Measurements from ENCODE around the gene TSEN54. TPM values are rescaled to one million over a fixed set of nuclear protein-coding genes. Genes with fewer than 3 reads are reported as not detected.

TSEN54 gene
- total and polyA plus RNA-seq, 9 donors: 11.3 to 35.0 (median 18.8) TPM

DNA sequence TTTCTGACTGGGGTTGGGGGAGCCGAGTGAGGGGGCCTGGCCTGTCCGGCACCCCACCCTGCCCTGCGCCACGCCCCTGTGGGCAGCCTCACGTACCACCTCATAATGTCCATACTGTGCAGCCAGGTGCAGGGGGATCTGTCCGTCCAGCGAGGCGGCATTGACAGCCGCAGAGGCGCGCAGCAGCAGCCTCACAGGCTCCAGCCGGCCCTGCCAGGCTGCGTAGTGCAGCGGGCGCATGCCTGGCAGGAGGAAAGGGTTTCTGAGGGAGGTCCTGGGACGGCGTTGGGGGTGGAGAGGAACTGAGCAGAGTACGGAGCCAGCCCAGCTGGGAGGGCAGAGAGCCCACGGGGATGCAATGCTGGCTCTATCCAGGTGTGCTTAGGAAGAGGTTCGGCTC is 9.4 kb upstream of the TSEN54 start:
- Histone ChIP-seq H3K4me1 (ENCODE audit: insufficient read depth) (peaks cover 5% of the 10 kb centered on the region), H3K27ac (no peak overlapping the region), H3K9me3 (no peaks in the 10 kb centered on the region), H3K27me3 (no peaks in the 10 kb centered on the region), H3K4me3 (no peak overlapping the region), H3K36me3 (no peaks in the 10 kb centered on the region)
- intact Hi-C loops (cut with DNase I): no loop called here
- no peak for TF ChIP-seq POLR2A (IDR thresholded peaks at IDR 0.05)
- no peak for TF ChIP-seq EP300 (IDR thresholded peaks at IDR 0.05)
- TF ChIP-seq, protein P1, sequence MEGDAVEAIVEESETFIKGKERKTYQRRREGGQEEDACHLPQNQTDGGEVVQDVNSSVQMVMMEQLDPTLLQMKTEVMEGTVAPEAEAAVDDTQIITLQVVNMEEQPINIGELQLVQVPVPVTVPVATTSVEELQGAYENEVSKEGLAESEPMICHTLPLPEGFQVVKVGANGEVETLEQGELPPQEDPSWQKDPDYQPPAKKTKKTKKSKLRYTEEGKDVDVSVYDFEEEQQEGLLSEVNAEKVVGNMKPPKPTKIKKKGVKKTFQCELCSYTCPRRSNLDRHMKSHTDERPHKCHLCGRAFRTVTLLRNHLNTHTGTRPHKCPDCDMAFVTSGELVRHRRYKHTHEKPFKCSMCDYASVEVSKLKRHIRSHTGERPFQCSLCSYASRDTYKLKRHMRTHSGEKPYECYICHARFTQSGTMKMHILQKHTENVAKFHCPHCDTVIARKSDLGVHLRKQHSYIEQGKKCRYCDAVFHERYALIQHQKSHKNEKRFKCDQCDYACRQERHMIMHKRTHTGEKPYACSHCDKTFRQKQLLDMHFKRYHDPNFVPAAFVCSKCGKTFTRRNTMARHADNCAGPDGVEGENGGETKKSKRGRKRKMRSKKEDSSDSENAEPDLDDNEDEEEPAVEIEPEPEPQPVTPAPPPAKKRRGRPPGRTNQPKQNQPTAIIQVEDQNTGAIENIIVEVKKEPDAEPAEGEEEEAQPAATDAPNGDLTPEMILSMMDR (IDR thresholded peaks at IDR 0.05): no peak
- WGBS, 3 donors: 87 to 92% (median 87%) methylated on average over 20 of the region's 20 CpGs
- DNase-seq: no peak

GRCh38 chr17:75507733-75508719 is 8.3 kb upstream of the TSEN54 start:
- H3K4me1 ChIP-seq (ENCODE audit: insufficient read depth): peaks cover 7% of the 10 kb centered on the region
- H3K27me3 ChIP-seq: no peaks in the 10 kb centered on the region
- no peaks in the 10 kb centered on the region for H3K9me3 ChIP-seq
- WGBS, 3 donors: 72 to 76% (median 73%) methylated on average over 18 to 27 of the region's 27 CpGs
- H3K27ac ChIP-seq: no peak overlapping the region
- H3K4me3 ChIP-seq: no peak overlapping the region
- intact Hi-C loops (cut with DNase I): no loop called here
- TF ChIP-seq, protein P1 (IDR thresholded peaks at IDR 0.05): no peak
- TF ChIP-seq POLR2A (IDR thresholded peaks at IDR 0.05): no peak
- H3K36me3 ChIP-seq: no peaks in the 10 kb centered on the region
- no peak for DNase-seq

GRCh38 chr17:75508931-75509361 is 7.4 kb upstream of the TSEN54 start:
- no peak for DNase-seq
- Histone ChIP-seq H3K36me3 (no peaks in the 10 kb centered on the region), H3K27me3 (no peaks in the 10 kb centered on the region), H3K4me3 (no peak overlapping the region), H3K27ac (no peak overlapping the region), H3K4me1 (ENCODE audit: insufficient read depth) (peaks cover 11% of the 10 kb centered on the region), H3K9me3 (no peaks in the 10 kb centered on the region)
- TF ChIP-seq POLR2A (IDR thresholded peaks at IDR 0.05) (no peak), EP300 (IDR thresholded peaks at IDR 0.05) (no peak)
- TF ChIP-seq, protein P1 (IDR thresholded peaks at IDR 0.05): no peak
- intact Hi-C loops (cut with DNase I): no loop called here
- 51 to 58% (median 53%) methylated on average over 5 of the region's 5 CpGs for WGBS, 3 donors

- Histone ChIP-seq H3K27ac (no peak overlapping the region), H3K36me3 (no peaks in the 10 kb centered on the region), H3K4me1 (ENCODE audit: insufficient read depth) (peaks cover 14% of the 10 kb centered on the region), H3K27me3 (no peaks in the 10 kb centered on the region), H3K9me3 (no peaks in the 10 kb centered on the region), H3K4me3 (no peak overlapping the region)
- intact Hi-C loops (cut with DNase I): loop anchor here in 1 of 4 donors (10.0 kb wide), 1 partner anchor 185 kb away; no protein-coding TSS in a partner anchor
- TF ChIP-seq, protein P1 (IDR thresholded peaks at IDR 0.05): no peak
- TF ChIP-seq EP300 (IDR thresholded peaks at IDR 0.05) (no peak), POLR2A (IDR thresholded peaks at IDR 0.05) (no peak)
- no peak for DNase-seq
- WGBS, 3 donors: 76 to 83% (median 78%) methylated on average over 19 of the region's 19 CpGs
Observed at GRCh38 chr17:75509528-75510258, 6.6 kb upstream of the TSEN54 start.
